Hematopoietic multipotent progenitor cell treated with erythropoietin and hydrocortisone succinate and interleukin-3 and kit ligand, for 17 days (in vitro differentiated cells): ENCODE measurements around the gene PLEKHG5.

Experiments
- DNase-seq: peaks from one replicate; pipeline ENCODE4 v3.0.0-alpha.2; 2015; ENCODE audit warnings: low spot score

Gene PLEKHG5

GRCh38 chr1:6491480-6491962 is at the start of gene PLEKHG5:
TSS of gene PLEKHG5 (minus strand) at chr1:6491667. CDS start at chr1:6477571, 14,096 bp downstream.
- DNase-seq: no peak

DNA sequence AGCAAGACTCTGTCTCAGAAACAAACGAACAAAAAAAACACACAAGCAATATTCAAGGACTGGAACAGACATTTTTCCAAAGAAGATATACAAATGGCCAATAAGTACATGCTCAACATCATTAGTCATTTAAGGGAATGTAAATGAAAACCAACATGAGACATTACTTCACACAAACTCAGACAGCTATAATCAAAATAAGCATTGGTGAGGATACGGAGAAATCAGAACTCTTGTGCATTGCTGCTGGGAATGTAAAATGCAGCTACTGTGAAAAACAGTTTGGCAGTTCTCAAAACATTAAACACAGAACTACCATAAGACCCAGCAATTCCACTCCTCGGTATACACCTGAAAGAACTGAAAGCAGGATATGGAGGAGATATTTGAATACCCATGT is 47.5 kb upstream of the PLEKHG5 start:
- no peak for DNase-seq

DNA sequence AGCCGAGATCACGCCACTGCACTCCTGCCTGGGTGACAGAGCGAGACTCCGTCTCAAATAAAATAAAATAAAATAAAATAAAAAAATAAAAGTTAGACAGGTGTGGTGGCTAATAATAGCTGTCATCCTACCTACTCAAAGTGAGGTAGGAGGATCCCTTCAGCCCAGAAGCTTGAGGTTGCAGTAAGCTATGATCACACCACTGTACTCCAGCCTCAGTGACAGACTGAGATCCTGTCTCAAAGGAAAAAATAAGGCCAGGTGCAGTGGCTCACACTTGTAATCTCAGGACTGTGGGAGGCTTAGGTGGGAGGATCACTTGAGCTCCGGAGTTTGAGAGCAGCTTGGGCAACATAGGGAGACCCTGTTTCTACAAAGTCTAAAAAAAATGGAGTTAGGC is 44.8 kb upstream of the PLEKHG5 start:
- DNase-seq: no peak

- DNase-seq: no peak
Measured at GRCh38 chr1:6535214-6535613, 43.7 kb upstream of the PLEKHG5 start.

- no peak for DNase-seq
Measured at GRCh38 chr1:6534248-6534822, 42.9 kb upstream of the PLEKHG5 start.

GRCh38 chr1:6531996-6532395 is 40.5 kb upstream of the PLEKHG5 start:
- DNase-seq: no peak

DNA sequence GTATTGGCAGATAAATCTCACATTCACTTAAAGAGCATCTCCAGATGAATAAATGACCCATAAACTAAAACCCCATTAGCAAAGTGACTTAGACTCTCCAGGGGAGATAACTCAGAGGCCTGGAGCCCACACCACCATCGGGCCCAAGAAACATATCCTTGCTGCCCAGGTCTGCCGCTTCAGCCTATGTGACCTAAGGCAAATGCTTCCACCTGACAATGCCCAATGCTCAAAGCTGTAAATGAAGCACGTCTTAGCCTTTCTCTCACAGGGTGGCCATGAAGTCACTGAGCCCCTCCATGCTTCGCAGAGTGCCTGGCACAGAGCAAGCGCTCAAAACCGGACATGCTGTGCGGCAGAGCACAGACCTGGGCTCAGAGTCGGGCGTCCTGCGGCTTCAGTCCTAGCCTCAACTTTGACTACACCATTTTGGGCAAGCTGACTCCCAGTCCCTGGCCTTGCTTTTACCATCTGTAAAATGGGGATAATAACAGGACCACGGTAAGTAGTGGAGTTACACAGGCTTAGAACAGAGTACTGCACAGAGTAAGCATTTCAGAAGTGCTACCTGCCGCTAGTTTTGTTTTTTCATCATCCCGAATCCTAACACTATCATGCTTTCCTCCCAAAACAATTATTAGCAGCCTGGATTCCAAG is 39.2 kb upstream of the PLEKHG5 start:
- no peak for DNase-seq

- no peak for DNase-seq
Measured at GRCh38 chr1:6528492-6528891, 37.0 kb upstream of the PLEKHG5 start.

DNA sequence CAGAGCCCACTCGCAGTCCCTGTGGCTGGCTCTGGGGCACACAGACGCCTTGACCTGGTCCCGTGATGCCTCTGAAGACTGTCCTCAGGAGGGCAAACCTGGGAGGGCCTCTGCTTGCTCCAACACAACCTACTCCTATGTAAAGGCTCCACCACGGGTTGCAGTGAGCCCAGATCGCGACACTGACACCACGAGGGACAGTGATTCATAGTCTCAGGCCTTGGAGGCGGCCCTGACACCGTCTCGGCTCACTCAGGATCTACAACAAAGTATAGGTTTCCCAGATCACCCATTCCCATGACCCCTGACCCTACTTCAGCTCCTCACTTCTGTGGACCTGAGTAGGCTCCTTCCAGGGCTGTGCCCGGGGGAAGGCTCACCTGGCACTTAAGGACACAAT is 34.8 kb upstream of the PLEKHG5 start:
- no peak for DNase-seq

- DNase-seq: peak; percentile 15
Measured at GRCh38 chr1:6523566-6523965, 32.1 kb upstream of the PLEKHG5 start.

GRCh38 chr1:6521536-6521935 is 30.1 kb upstream of the PLEKHG5 start:
- DNase-seq: no peak

- no peak for DNase-seq
Measured at GRCh38 chr1:6519935-6520671, 28.6 kb upstream of the PLEKHG5 start.

GRCh38 chr1:6519491-6519934 is 28.0 kb upstream of the PLEKHG5 start:
- no peak for DNase-seq

GRCh38 chr1:6517435-6517851 is 26.0 kb upstream of the PLEKHG5 start:
- DNase-seq: no peak

GRCh38 chr1:6515771-6516170 is 24.3 kb upstream of the PLEKHG5 start:
- DNase-seq: no peak

DNA sequence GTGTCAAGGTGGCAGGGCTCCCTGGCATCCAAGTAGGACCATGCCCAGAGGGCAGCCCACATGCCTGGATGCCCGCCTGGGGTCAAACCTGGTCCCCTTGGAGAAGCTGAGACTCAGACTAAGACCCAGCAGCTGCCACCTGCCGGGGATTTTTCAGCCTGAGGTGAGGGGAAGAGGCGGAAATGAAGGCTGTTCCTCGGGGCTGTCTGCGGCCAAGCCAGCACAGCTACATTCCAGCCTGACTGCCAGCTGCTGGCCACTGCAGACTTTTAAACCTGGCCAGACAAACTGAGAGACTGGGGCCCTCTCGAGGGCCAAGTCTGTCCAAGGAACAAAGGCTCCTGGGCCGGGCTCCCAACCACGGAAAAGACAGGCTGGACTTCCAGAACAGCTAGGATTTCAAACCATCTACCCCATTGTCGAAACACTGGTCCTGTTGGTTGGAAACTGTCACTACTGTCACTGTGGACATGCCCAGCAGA is 21.9 kb upstream of the PLEKHG5 start:
- DNase-seq: no peak

GRCh38 chr1:6512908-6513280 is 21.4 kb upstream of the PLEKHG5 start:
- DNase-seq: no peak

- DNase-seq: no peak
Measured at GRCh38 chr1:6512245-6512907, 20.9 kb upstream of the PLEKHG5 start.

- DNase-seq: no peak
Measured at GRCh38 chr1:6511561-6512244, 20.2 kb upstream of the PLEKHG5 start.

DNA sequence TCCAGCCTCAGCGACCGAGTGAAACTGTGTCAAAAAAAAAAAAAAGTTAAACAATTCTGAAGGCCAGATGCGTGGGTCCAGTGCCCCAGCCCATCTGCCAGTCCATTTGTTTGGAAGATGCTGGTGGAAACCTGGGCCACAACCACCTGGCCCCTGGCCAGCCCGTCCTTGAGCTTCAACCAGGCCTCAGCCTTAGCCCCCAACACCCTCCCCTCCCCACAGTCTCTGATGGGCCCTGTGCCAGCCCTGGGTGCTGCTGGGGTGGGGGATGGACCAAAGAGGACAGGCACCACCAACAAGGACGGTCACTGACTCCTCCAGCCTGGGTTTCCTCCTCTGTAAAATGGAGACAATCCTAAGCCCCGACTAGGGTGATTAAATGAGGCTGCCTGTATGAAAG is 19.6 kb upstream of the PLEKHG5 start:
- no peak for DNase-seq

GRCh38 chr1:6510493-6510892 is 19.0 kb upstream of the PLEKHG5 start:
- no peak for DNase-seq

DNA sequence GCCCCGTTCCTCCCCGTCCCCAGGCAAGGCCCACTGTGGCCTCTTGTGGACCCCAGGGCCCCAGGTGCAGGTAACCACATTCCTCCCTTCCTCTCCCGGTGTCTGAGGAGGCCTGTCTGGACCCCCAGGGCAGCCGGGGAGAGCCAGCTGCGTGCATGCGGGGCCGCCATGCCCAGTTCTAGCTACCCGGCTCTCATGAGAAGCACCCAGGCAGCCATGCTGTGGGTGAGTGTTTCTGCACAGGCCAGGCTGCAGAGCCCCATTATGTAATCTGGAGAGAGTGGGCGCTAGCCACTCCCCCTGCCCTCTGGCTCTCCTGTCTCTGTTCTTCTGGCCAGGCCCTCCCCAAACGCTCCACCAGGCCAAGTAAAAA is 18.4 kb upstream of the PLEKHG5 start:
- DNase-seq: no peak
